ENCODE results near the gene ZNF397. TPM values are rescaled to one million over a fixed set of nuclear protein-coding genes. Genes with fewer than 3 reads are reported as not detected.

ZNF397 gene
- total RNA-seq, 1 donor from 2014 or later: 8.0 TPM

GRCh38 chr18:35268821-35269220 lies 28.0 kb downstream of the ZNF397 start:
- Histone ChIP-seq H2AFZ (ENCODE audit: low read depth, low read length) (no peak overlapping the region), H3K4me3 (ENCODE audit: insufficient read depth, low read depth, low read length) (no peak overlapping the region), H3K36me3 (ENCODE audit: insufficient read depth, low read length) (no peaks in the 10 kb centered on the region), H3K27me3 (ENCODE audit: insufficient read depth, low read length) (no peaks in the 10 kb centered on the region), H3K9ac (ENCODE audit: low read length) (no peak overlapping the region), H3K27ac (ENCODE audit: low read depth, low read length) (no peak overlapping the region), H3K4me2 (ENCODE audit: low read length) (no peak overlapping the region), H3K9me3 (ENCODE audit: insufficient read depth, low read depth, low read length) (peaks cover 3% of the 10 kb centered on the region), H4K20me1 (ENCODE audit: insufficient read depth, low read length) (no peaks in the 10 kb centered on the region), H3K79me2 (ENCODE audit: insufficient read depth, low read length) (no peaks in the 10 kb centered on the region), H3K4me1 (ENCODE audit: insufficient read depth, low read length) (peaks cover 3% of the 10 kb centered on the region)
- Mint-ChIP-seq H3K36me3 (ENCODE audit: low read depth, unreplicated experiment) (peaks cover 32% of the 10 kb centered on the region), H3K27me3 (ENCODE audit: low read depth, unreplicated experiment) (no peaks in the 10 kb centered on the region), H3K4me3 (ENCODE audit: unreplicated experiment) (no peak overlapping the region), H3K9me3 (ENCODE audit: unreplicated experiment) (peaks cover 32% of the 10 kb centered on the region), H3K4me1 (ENCODE audit: low read depth, unreplicated experiment) (no peaks in the 10 kb centered on the region), H3K27ac (ENCODE audit: unreplicated experiment) (no peak overlapping the region)
- no peak for TF ChIP-seq EZH2 (IDR thresholded peaks at IDR 0.05; ENCODE audit: insufficient read depth, low read length)
- no peak for TF ChIP-seq CTCF (IDR thresholded peaks at IDR 0.05; ENCODE audit: insufficient read depth, low read depth, low read length)
- FAIRE-seq (no peak), DNase-seq (ENCODE audit: low read depth) (no peak)

- TF ChIP-seq EZH2 (IDR thresholded peaks at IDR 0.05; ENCODE audit: insufficient read depth, low read length) (no peak), CTCF (IDR thresholded peaks at IDR 0.05; ENCODE audit: insufficient read depth, low read depth, low read length) (no peak)
- Histone ChIP-seq H3K27me3 (ENCODE audit: insufficient read depth, low read length) (no peaks in the 10 kb centered on the region), H4K20me1 (ENCODE audit: insufficient read depth, low read length) (no peaks in the 10 kb centered on the region), H3K4me2 (ENCODE audit: low read length) (no peak overlapping the region), H3K9me3 (ENCODE audit: insufficient read depth, low read depth, low read length) (peaks cover 3% of the 10 kb centered on the region), H3K9ac (ENCODE audit: low read length) (no peak overlapping the region), H3K4me1 (ENCODE audit: insufficient read depth, low read length) (peaks cover 3% of the 10 kb centered on the region), H3K4me3 (ENCODE audit: insufficient read depth, low read depth, low read length) (no peak overlapping the region), H3K27ac (ENCODE audit: low read depth, low read length) (no peak overlapping the region), H3K36me3 (ENCODE audit: insufficient read depth, low read length) (no peaks in the 10 kb centered on the region), H3K79me2 (ENCODE audit: insufficient read depth, low read length) (no peaks in the 10 kb centered on the region), H2AFZ (ENCODE audit: low read depth, low read length) (no peak overlapping the region)
- FAIRE-seq: no peak
- Mint-ChIP-seq H3K9me3 (ENCODE audit: unreplicated experiment) (peaks cover 23% of the 10 kb centered on the region), H3K4me3 (ENCODE audit: unreplicated experiment) (no peak overlapping the region), H3K36me3 (ENCODE audit: low read depth, unreplicated experiment) (peaks cover 13% of the 10 kb centered on the region), H3K27ac (ENCODE audit: unreplicated experiment) (no peak overlapping the region), H3K27me3 (ENCODE audit: low read depth, unreplicated experiment) (no peaks in the 10 kb centered on the region), H3K4me1 (ENCODE audit: low read depth, unreplicated experiment) (no peaks in the 10 kb centered on the region)
- DNase-seq (ENCODE audit: low read depth): no peak
These were observed 30.8 kb downstream of the ZNF397 start for GRCh38 chr18:35271656-35272055.

GRCh38 chr18:35276267-35276666 lies 35.4 kb downstream of the ZNF397 start:
- TF ChIP-seq EZH2 (IDR thresholded peaks at IDR 0.05; ENCODE audit: insufficient read depth, low read length) (no peak), CTCF (IDR thresholded peaks at IDR 0.05; ENCODE audit: insufficient read depth, low read depth, low read length) (no peak)
- no peak overlapping the region for H3K4me2 ChIP-seq (ENCODE audit: low read length)
- no peak overlapping the region for H3K27ac ChIP-seq (ENCODE audit: low read depth, low read length)
- Mint-ChIP-seq H3K27ac (ENCODE audit: unreplicated experiment) (no peak overlapping the region), H3K4me1 (ENCODE audit: low read depth, unreplicated experiment) (no peaks in the 10 kb centered on the region), H3K36me3 (ENCODE audit: low read depth, unreplicated experiment) (peaks cover 7% of the 10 kb centered on the region), H3K27me3 (ENCODE audit: low read depth, unreplicated experiment) (no peaks in the 10 kb centered on the region), H3K9me3 (ENCODE audit: unreplicated experiment) (peaks cover 20% of the 10 kb centered on the region), H3K4me3 (ENCODE audit: unreplicated experiment) (no peak overlapping the region)
- no peak for FAIRE-seq
- H3K36me3 ChIP-seq (ENCODE audit: insufficient read depth, low read length): no peaks in the 10 kb centered on the region
- H3K9ac ChIP-seq (ENCODE audit: low read length): no peak overlapping the region
- H3K4me3 ChIP-seq (ENCODE audit: insufficient read depth, low read depth, low read length): no peak overlapping the region
- H3K27me3 ChIP-seq (ENCODE audit: insufficient read depth, low read length): no peaks in the 10 kb centered on the region
- DNase-seq (ENCODE audit: low read depth): no peak
- H2AFZ ChIP-seq (ENCODE audit: low read depth, low read length): no peak overlapping the region
- H3K4me1 ChIP-seq (ENCODE audit: insufficient read depth, low read length): no peaks in the 10 kb centered on the region
- H4K20me1 ChIP-seq (ENCODE audit: insufficient read depth, low read length): no peaks in the 10 kb centered on the region
- H3K79me2 ChIP-seq (ENCODE audit: insufficient read depth, low read length): peaks cover 9% of the 10 kb centered on the region
- peaks cover 5% of the 10 kb centered on the region for H3K9me3 ChIP-seq (ENCODE audit: insufficient read depth, low read depth, low read length)
